Measurements from ENCODE around the gene SMCO4.

SMCO4 gene

GRCh38 chr11:93526641-93527583 lies 16.3 kb downstream of the SMCO4 start:
- peak; percentile 26 for DNase-seq

GRCh38 chr11:93526346-93526633 lies 16.9 kb downstream of the SMCO4 start:
- no peak for DNase-seq

- DNase-seq: no peak
Measured at GRCh38 chr11:93525601-93526345, 17.4 kb downstream of the SMCO4 start.

- DNase-seq: no peak
Measured at GRCh38 chr11:93524858-93525257, 18.3 kb downstream of the SMCO4 start.

- DNase-seq: no peak
Measured at GRCh38 chr11:93524173-93524536, 19.0 kb downstream of the SMCO4 start.

- peak; percentile 56 for DNase-seq
Measured at GRCh38 chr11:93520726-93521509, 22.3 kb downstream of the SMCO4 start.

- peak; percentile 91 for DNase-seq
Measured at GRCh38 chr11:93519179-93519578, 24.0 kb downstream of the SMCO4 start.

GRCh38 chr11:93518081-93518480 lies 25.1 kb downstream of the SMCO4 start:
- no peak for DNase-seq

GRCh38 chr11:93517611-93518010 lies 25.6 kb downstream of the SMCO4 start:
- peak; percentile 78 for DNase-seq

GRCh38 chr11:93517041-93517440 lies 26.1 kb downstream of the SMCO4 start:
- DNase-seq: peak; percentile 82

- DNase-seq: no peak
Measured at GRCh38 chr11:93515441-93516025, 27.7 kb downstream of the SMCO4 start.

- no peak for DNase-seq
Measured at GRCh38 chr11:93514712-93515111, 28.5 kb downstream of the SMCO4 start.

GRCh38 chr11:93513772-93514171 lies 29.4 kb downstream of the SMCO4 start:
- no peak for DNase-seq

GRCh38 chr11:93512949-93513667 lies 30.1 kb downstream of the SMCO4 start:
- DNase-seq: no peak

- no peak for DNase-seq
Measured at GRCh38 chr11:93512073-93512475, 31.1 kb downstream of the SMCO4 start.

- peak; percentile 86 for DNase-seq
Measured at GRCh38 chr11:93510196-93510873, 32.9 kb downstream of the SMCO4 start.

GRCh38 chr11:93507517-93507916 lies 35.7 kb downstream of the SMCO4 start:
- no peak for DNase-seq

- no peak for DNase-seq
Measured at GRCh38 chr11:93505703-93506102, 37.5 kb downstream of the SMCO4 start.

GRCh38 chr11:93504110-93505095 lies 38.8 kb downstream of the SMCO4 start:
- no peak for DNase-seq

- no peak for DNase-seq
Measured at GRCh38 chr11:93501856-93502255, 41.3 kb downstream of the SMCO4 start.

All from DMS79 treated with DMSO at 0.1 percent for 48 hours (cell line).